HCT116 (cell line): ENCODE data around the gene VAT1. TPM values are rescaled to one million over a fixed set of nuclear protein-coding genes. Genes with fewer than 3 reads are reported as not detected.

Source experiments
- ATAC-seq: fragments of 200-7000 bp; cut with Tn5 transposase; 2 replicates; pipeline ENCODE4 v1.9.1; 2020; ENCODE audit warnings: mild to moderate bottlenecking, moderate library complexity
- BruUV-seq: library from RNA; stranded (reverse); fragments of 400-500 nt; replicated peaks from 2 replicates; lab custom pipeline; 2021; lab: Mats Ljungman, UMichigan
- CTCF ChIA-PET: fragments of 300-600 bp; sonication (Branson Sonifier 250); formaldehyde crosslinking; loops from one replicate; lab custom pipeline; 2021; ENCODE audit warnings: antibody characterized with exemption; lab: Charles Lee
- POLR2A ChIA-PET: fragments of 300-600, 350-600 bp; sonication (Branson Sonifier 250); formaldehyde crosslinking; loops from one replicate; lab custom pipeline; 2021; ENCODE audit warnings: antibody characterized with exemption; lab: Charles Lee
- RAD21 ChIA-PET, 2 experiments: fragments of 300-600 bp; sonication (Branson Sonifier 250); formaldehyde crosslinking; loops; one replicate each; lab custom pipeline; 2023; ENCODE audit warnings: low total read pairs in 2 of 2; ENCODE audit not compliant: uncharacterized antibody in 2 of 2, unreplicated experiment in 2 of 2, low non-redundant PET in 1 of 2; lab: Charles Lee
- DNase-seq: peaks from one replicate; pipeline ENCODE4 v3.0.0-alpha.2; 2010; ENCODE audit warnings: low read depth, low spot score
- H2AFZ ChIP-seq: fragments of 200-600 bp; shearing (Covaris generic), sonication (generic); 2 replicates; pipeline ENCODE4 v1.6.1; 2017; ENCODE audit warnings: low read depth, mixed run types, mixed read lengths, antibody characterized with exemption, low read length; ENCODE audit not compliant: poor library complexity, severe bottlenecking
- H3K27ac ChIP-seq: 2 replicates; pipeline ENCODE4 v1.5.1; 2012; ENCODE audit warnings: low read depth, low read length
- H3K27me3 ChIP-seq: fragments of 200-600 bp; sonication (generic); 2 replicates; pipeline ENCODE4 v1.6.1; 2016; ENCODE audit warnings: mixed run types, low read length, mixed read lengths; ENCODE audit not compliant: insufficient read depth
- H3K36me3 ChIP-seq, 2 experiments: fragments of 200-500 bp in 1 of 2; fragments of 200-600 bp in 1 of 2; sonication (Bioruptor generic) in 1 of 2; sonication (generic) in 1 of 2; 2 replicates each; pipeline versions ENCODE4 v1.5.1 to v1.6.1; 2014 to 2016; ENCODE audit warnings: low read length in 2 of 2, inconsistent platforms in 1 of 2, mixed read lengths in 1 of 2, mixed run types in 1 of 2; ENCODE audit not compliant: insufficient read depth in 2 of 2, control insufficient read depth in 1 of 2
- H3K4me1 ChIP-seq, 2 experiments: fragments of 200-600 bp in 1 of 2; sonication (generic) in 1 of 2; 2 replicates each; pipeline versions ENCODE4 v1.5.1 to v1.6.1; 2012 to 2017; ENCODE audit warnings: low read length in 2 of 2, inconsistent platforms in 1 of 2, mild to moderate bottlenecking in 1 of 2, mixed read lengths in 1 of 2, mixed run types in 1 of 2, moderate library complexity in 1 of 2; ENCODE audit not compliant: insufficient read depth in 2 of 2, control insufficient read depth in 1 of 2
- H3K4me2 ChIP-seq: fragments of 200-600 bp; sonication (generic); 2 replicates; pipeline ENCODE4 v1.6.1; 2017; ENCODE audit warnings: mixed run types, low read length, mixed read lengths
- H3K4me3 ChIP-seq, 2 experiments: fragments of 200-600 bp in 1 of 2; sonication (generic) in 1 of 2; replicated peaks in 1 of 2; 2 replicates each; pipeline ENCODE4 v1.5.1; 2011 to 2016; ENCODE audit warnings: low read length in 2 of 2, control low read depth in 1 of 2, low read depth in 1 of 2, mild to moderate bottlenecking in 1 of 2, mixed read lengths in 1 of 2, mixed run types in 1 of 2
- H3K79me2 ChIP-seq: fragments of 200-600 bp; sonication (generic); 2 replicates; pipeline ENCODE4 v1.6.1; 2017; ENCODE audit warnings: mild to moderate bottlenecking, mixed run types, low read length, moderate library complexity, mixed read lengths; ENCODE audit not compliant: insufficient read depth
- H3K9ac ChIP-seq: fragments of 200-600 bp; sonication (generic); 2 replicates; pipeline ENCODE4 v1.6.1; 2016; ENCODE audit warnings: low read length, mixed read lengths
- H3K9me2 ChIP-seq: fragments of 200-600 bp; sonication (generic), shearing (Covaris generic); 2 replicates; pipeline ENCODE4 v1.6.1; 2017; ENCODE audit warnings: mixed run types, mild to moderate bottlenecking, moderate library complexity; ENCODE audit not compliant: insufficient read depth
- H3K9me3 ChIP-seq, 2 experiments: fragments of 200-500 bp in 1 of 2; fragments of 200-600 bp in 1 of 2; sonication (Bioruptor generic) in 1 of 2; sonication (generic) in 1 of 2; 2 replicates each; pipeline ENCODE4 v1.6.1; 2014 to 2017; ENCODE audit warnings: low read length in 2 of 2, mixed read lengths in 2 of 2, inconsistent platforms in 1 of 2, low read depth in 1 of 2, mild to moderate bottlenecking in 1 of 2, mixed run types in 1 of 2, moderate library complexity in 1 of 2; ENCODE audit not compliant: control insufficient read depth in 1 of 2, insufficient read depth in 1 of 2
- H4K20me1 ChIP-seq: fragments of 200-600 bp; sonication (generic), shearing (Covaris generic); 2 replicates; pipeline ENCODE4 v1.6.1; 2017; ENCODE audit warnings: mixed run types, mild to moderate bottlenecking, moderate library complexity; ENCODE audit not compliant: insufficient read depth
- ATF3 ChIP-seq: IDR thresholded peaks from 2 replicates; pipeline ENCODE4 v1.6.1; 2012
- CEBPB ChIP-seq: IDR thresholded peaks from 2 replicates; pipeline ENCODE4 v1.6.1; 2012; ENCODE audit warnings: low read depth
- CTCF ChIP-seq, 3 experiments: fragments of 200-600 bp in 1 of 3; sonication (generic) in 1 of 3; IDR thresholded peaks in 2 of 3; conservative IDR thresholded peaks in 1 of 3; 2 replicates each; pipeline ENCODE4 v1.5.1; 2012 to 2017; ENCODE audit warnings: low read depth in 2 of 3, low read length in 2 of 3, antibody characterized with exemption in 1 of 3, borderline replicate concordance in 1 of 3, control low read depth in 1 of 3, mild to moderate bottlenecking in 1 of 3, mixed read lengths in 1 of 3, mixed run types in 1 of 3, moderate library complexity in 1 of 3; ENCODE audit not compliant: insufficient read depth in 1 of 3
- EGR1 ChIP-seq: IDR thresholded peaks from 2 replicates; pipeline ENCODE4 v1.6.1; 2012; ENCODE audit warnings: low read depth
- ELF1 ChIP-seq: IDR thresholded peaks from 2 replicates; pipeline ENCODE4 v1.6.1; 2012; ENCODE audit warnings: low read depth, borderline replicate concordance
- EZH2 ChIP-seq: fragments of 200-600 bp; sonication (generic); IDR thresholded peaks from 2 replicates; pipeline ENCODE4 v1.6.1; 2017; ENCODE audit warnings: antibody characterized with exemption, mixed run types
- EZH2phosphoT487 ChIP-seq: fragments of 200-600 bp; IDR thresholded peaks from 2 replicates; pipeline ENCODE4 v1.6.1; 2018; ENCODE audit warnings: antibody characterized with exemption, borderline replicate concordance
- FOSL1 ChIP-seq: IDR thresholded peaks from 2 replicates; pipeline ENCODE4 v1.6.1; 2012; ENCODE audit warnings: low read depth
- JUND ChIP-seq: IDR thresholded peaks from 2 replicates; pipeline ENCODE4 v1.6.1; 2012
- POLR2A ChIP-seq: IDR thresholded peaks from 2 replicates; pipeline ENCODE4 v1.7.0; 2011; ENCODE audit warnings: borderline replicate concordance; ENCODE audit not compliant: insufficient read depth, insufficient read length; ENCODE audit errors: extremely low read depth
- POLR2AphosphoS5 ChIP-seq: IDR thresholded peaks from 2 replicates; pipeline ENCODE4 v1.6.1; 2011; ENCODE audit warnings: mild to moderate bottlenecking, low read depth, low read length, moderate library complexity
- RAD21 ChIP-seq: IDR thresholded peaks from 2 replicates; pipeline ENCODE4 v1.6.1; 2012; ENCODE audit warnings: low read depth, mild to moderate bottlenecking
- REST ChIP-seq: IDR thresholded peaks from 2 replicates; pipeline ENCODE4 v1.6.1; 2012; ENCODE audit warnings: low read depth
- SIN3A ChIP-seq: IDR thresholded peaks from 2 replicates; pipeline ENCODE4 v1.6.1; 2012; ENCODE audit warnings: low read depth
- SP1 ChIP-seq: IDR thresholded peaks from 2 replicates; pipeline ENCODE4 v1.6.1; 2012; ENCODE audit warnings: low read depth
- SRF ChIP-seq: IDR thresholded peaks from 2 replicates; pipeline ENCODE4 v1.6.1; 2012; ENCODE audit warnings: low read depth
- YY1 ChIP-seq: IDR thresholded peaks from 2 replicates; pipeline ENCODE4 v1.6.1; 2011; ENCODE audit warnings: low read length, low read depth, moderate library complexity, mild to moderate bottlenecking; ENCODE audit not compliant: insufficient replicate concordance; ENCODE audit errors: extremely low read depth
- ZFX ChIP-seq: fragments of 450-650 bp; IDR thresholded peaks from 2 replicates; pipeline ENCODE4 v1.6.1; 2017
- ZNF274 ChIP-seq: fragments of 200-500 bp; sonication (Bioruptor generic); IDR thresholded peaks from 2 replicates; pipeline ENCODE4 v1.6.1; 2014; ENCODE audit warnings: mild to moderate bottlenecking, low read depth, low read length, inconsistent platforms
- intact Hi-C: fragments of 100-400 bp; cut with micrococcal nuclease; formaldehyde crosslinking; loops from 2 replicates; pipeline ENCODE4 v1.10.0; 2022
- total RNA-seq: library from RNA; stranded (reverse); gene quantifications from one replicate; pipeline ENCODE4 v1.2.1, GENCODE V29; 2021; ENCODE audit not compliant: unreplicated experiment

The VAT1 gene
- total RNA-seq, 1 experiment from 2014 or later: 197 TPM

- CTCF ChIA-PET: no interaction called here
- no peaks in the 10 kb centered on the region for H3K9me2 ChIP-seq
- intact Hi-C loops: no loop called here
- H3K27ac ChIP-seq: no peak overlapping the region
- peaks cover 43 to 47% of the 10 kb centered on the region in 2 experiments; a peak in 3 of 4 replicates for H3K36me3 ChIP-seq
- no TSS peak for BruUV-seq
- no peaks in the 10 kb centered on the region for H4K20me1 ChIP-seq
- DNase-seq: no peak
- H3K9ac ChIP-seq: no peak overlapping the region
- peaks cover 0 to 15% of the 10 kb centered on the region in 2 experiments; a peak in 2 of 4 replicates for H3K4me1 ChIP-seq
- no peak overlapping the region for H3K4me2 ChIP-seq
- H3K4me3 ChIP-seq: no peak overlapping the region
- TF ChIP-seq CEBPB: no peak
- no peak for TF ChIP-seq JUND
- TF ChIP-seq CTCF (IDR thresholded peaks at IDR 0.05 in 2 of 3, conservative IDR thresholded peaks at IDR 0.05 in 1 of 3; ENCODE audit: borderline replicate concordance in 1 of 3, insufficient read depth in 1 of 3, low read depth in 2 of 3, low read length in 2 of 3): no peak
- no peak for TF ChIP-seq SP1
- no peak for TF ChIP-seq ELF1
- no peak for TF ChIP-seq SRF
- no peak for TF ChIP-seq POLR2AphosphoS5
- TF ChIP-seq FOSL1: no peak
- no peak for TF ChIP-seq SIN3A
- no peak for TF ChIP-seq YY1
- TF ChIP-seq EZH2phosphoT487: no peak
- no peak for TF ChIP-seq POLR2A
- no peak for TF ChIP-seq EGR1
- no peak for TF ChIP-seq ATF3
- TF ChIP-seq ZFX: no peak
- TF ChIP-seq RAD21: no peak
- no peak for TF ChIP-seq ZNF274
- TF ChIP-seq REST: no peak
- no peak for TF ChIP-seq EZH2
- no peaks in the 10 kb centered on the region for H3K27me3 ChIP-seq
- no peak for ATAC-seq
- POLR2A ChIA-PET: interaction anchor here (1.0 kb wide), 1 partner anchor 9 kb away, joined by 3 read pairs; the partner anchor contains the start of gene RPL27
- H3K79me2 ChIP-seq: peaks cover 14% of the 10 kb centered on the region
- H2AFZ ChIP-seq: no peak overlapping the region
- RAD21 ChIA-PET: interaction anchor here in 1 of 2 experiments (0.5 kb wide), 1 partner anchor 327 kb away, joined by 9 read pairs; no protein-coding TSS in a partner anchor
- no peaks in the 10 kb centered on the region for H3K9me3 ChIP-seq
Measured at GRCh38 chr17:42989141-42989540, 33.0 kb downstream of the VAT1 start.
